Progenitor cell of endocrine pancreas (in vitro differentiated cells): ENCODE data around the gene RBM25. TPM values are rescaled to one million over a fixed set of nuclear protein-coding genes. Genes with fewer than 3 reads are reported as not detected.

Experiments used
- DNase-seq: peaks from one replicate; pipeline ENCODE4 v3.0.0; 2021; ENCODE audit warnings: low spot score; ENCODE audit not compliant: unreplicated experiment
- H3K27ac Mint-ChIP-seq: 2 replicates; pipeline ENCODE4 v1.8.0; 2021; ENCODE audit warnings: mild to moderate bottlenecking, moderate library complexity, mixed read lengths
- H3K27me3 Mint-ChIP-seq: 2 replicates; pipeline ENCODE4 v1.8.0; 2021; ENCODE audit warnings: mixed read lengths
- H3K36me3 Mint-ChIP-seq: 2 replicates; pipeline ENCODE4 v1.8.0; 2022; ENCODE audit warnings: mixed read lengths; ENCODE audit not compliant: insufficient read depth
- H3K4me1 Mint-ChIP-seq: 2 replicates; pipeline ENCODE4 v1.8.0; 2021; ENCODE audit warnings: low read depth, mixed read lengths
- H3K4me3 Mint-ChIP-seq: 2 replicates; pipeline ENCODE4 v1.8.0; 2021; ENCODE audit warnings: low read depth, mild to moderate bottlenecking, moderate library complexity, mixed read lengths
- H3K9me3 Mint-ChIP-seq: 2 replicates; pipeline ENCODE4 v1.8.0; 2021; ENCODE audit warnings: low read depth, mixed read lengths
- total RNA-seq: library from RNA; stranded (reverse); gene quantifications from 2 replicates; pipeline ENCODE4 v1.2.1, GENCODE V29; 2021
- TF ChIP-seq, protein P1 (sequence below): fragments of 200-600 bp; sonication (generic); IDR thresholded peaks from one replicate; pipeline ENCODE4 v1.5.0; 2021; ENCODE audit warnings: antibody characterized with exemption, mild to moderate bottlenecking; ENCODE audit not compliant: unreplicated experiment

RBM25 gene
- total RNA-seq, 1 donor from 2014 or later = 133 TPM

DNA sequence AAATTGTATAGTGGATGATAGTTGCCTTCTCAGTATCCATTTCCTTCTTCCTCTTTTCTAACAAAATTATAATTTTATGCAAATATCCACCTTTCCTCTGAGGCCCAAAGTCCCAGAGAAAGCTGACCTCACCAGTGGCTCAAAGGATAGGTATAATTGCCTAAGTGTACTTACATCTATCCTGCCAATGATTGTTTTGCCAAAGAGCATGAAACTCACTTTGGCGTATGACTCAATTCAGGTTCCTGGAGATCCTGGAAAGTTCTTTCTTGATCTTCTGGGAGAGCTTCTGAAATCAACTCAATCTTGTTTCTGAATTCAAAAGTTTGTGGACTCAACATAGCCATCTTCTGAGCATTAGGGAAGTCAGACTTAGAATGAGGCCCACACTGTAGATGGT is 10.5 kb upstream of the RBM25 start:
- H3K4me3 Mint-ChIP-seq = no peak overlapping the region

DNA sequence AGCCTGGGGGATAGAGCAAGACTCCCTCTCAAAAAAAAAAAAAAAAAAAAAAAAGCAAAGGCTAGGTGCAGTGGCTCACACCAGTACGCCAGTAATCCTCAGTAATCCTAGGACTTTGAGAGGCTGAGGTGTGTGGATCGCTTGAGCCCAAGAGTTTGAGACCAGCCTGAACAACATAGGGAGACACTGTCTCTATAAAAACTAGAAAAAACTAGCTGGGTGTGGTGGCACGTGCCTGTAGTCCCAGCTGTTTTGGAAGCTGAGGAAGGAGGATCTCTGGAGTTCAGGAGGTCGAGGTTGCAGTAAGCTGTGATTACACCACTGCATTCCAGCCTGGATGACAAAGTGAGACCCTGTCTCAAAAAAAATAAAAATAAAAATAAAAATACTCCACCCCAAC is 8.9 kb upstream of the RBM25 start:
- Mint-ChIP-seq H3K27me3 (no peaks in the 10 kb centered on the region), H3K4me1 (no peaks in the 10 kb centered on the region), H3K4me3 (no peak overlapping the region), H3K9me3 (no peaks in the 10 kb centered on the region), H3K27ac (no peak overlapping the region), H3K36me3 (no peaks in the 10 kb centered on the region)
- DNase-seq = no peak
- TF ChIP-seq, protein P1, sequence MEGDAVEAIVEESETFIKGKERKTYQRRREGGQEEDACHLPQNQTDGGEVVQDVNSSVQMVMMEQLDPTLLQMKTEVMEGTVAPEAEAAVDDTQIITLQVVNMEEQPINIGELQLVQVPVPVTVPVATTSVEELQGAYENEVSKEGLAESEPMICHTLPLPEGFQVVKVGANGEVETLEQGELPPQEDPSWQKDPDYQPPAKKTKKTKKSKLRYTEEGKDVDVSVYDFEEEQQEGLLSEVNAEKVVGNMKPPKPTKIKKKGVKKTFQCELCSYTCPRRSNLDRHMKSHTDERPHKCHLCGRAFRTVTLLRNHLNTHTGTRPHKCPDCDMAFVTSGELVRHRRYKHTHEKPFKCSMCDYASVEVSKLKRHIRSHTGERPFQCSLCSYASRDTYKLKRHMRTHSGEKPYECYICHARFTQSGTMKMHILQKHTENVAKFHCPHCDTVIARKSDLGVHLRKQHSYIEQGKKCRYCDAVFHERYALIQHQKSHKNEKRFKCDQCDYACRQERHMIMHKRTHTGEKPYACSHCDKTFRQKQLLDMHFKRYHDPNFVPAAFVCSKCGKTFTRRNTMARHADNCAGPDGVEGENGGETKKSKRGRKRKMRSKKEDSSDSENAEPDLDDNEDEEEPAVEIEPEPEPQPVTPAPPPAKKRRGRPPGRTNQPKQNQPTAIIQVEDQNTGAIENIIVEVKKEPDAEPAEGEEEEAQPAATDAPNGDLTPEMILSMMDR = no peak

More for the DNA sequence above, 10.5 kb upstream of the RBM25 start:
- TF ChIP-seq, protein P1 = no peak
- no peak for DNase-seq
- Mint-ChIP-seq H3K4me1 (no peaks in the 10 kb centered on the region), H3K27ac (no peak overlapping the region), H3K36me3 (no peaks in the 10 kb centered on the region), H3K27me3 (no peaks in the 10 kb centered on the region), H3K9me3 (no peaks in the 10 kb centered on the region)

DNA sequence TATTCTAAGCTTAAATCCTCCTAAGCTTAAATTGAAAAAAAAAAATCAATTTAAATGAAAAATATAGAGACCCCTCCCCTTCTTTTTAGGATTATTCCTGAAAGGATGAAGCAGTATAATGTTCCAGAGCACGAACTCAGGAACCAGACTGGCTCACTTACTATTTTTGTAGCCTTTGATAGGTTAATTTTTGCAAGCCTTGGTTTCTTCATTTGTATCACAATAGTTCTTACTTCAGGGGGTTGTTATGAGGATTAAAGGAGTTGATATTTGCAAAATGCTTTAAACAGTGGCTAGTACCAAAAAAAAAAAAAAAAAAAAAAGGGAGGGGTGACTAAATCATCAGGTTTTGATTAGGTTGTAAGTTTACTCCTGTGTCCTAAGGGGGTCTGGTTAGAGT is 3.1 kb upstream of the RBM25 start:
- Mint-ChIP-seq H3K4me1 (peaks cover 5% of the 10 kb centered on the region), H3K9me3 (no peaks in the 10 kb centered on the region), H3K4me3 (no peak overlapping the region), H3K27me3 (no peaks in the 10 kb centered on the region), H3K36me3 (no peaks in the 10 kb centered on the region), H3K27ac (no peak overlapping the region)
- DNase-seq = no peak
- TF ChIP-seq, protein P1 = no peak

DNA sequence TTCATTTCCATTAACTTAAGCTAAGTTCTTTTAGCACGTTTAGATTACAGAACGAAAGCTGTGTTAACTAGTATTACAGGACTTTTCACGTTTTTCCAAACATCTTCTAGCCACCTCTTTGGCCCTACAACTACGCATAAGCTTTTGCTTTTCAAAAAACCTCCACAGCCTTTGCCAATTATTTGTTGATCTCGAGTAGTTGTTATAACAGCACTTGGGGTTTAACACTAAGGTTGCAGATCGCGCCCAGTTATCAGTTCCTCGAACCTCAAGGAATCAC is 450 bp upstream of the RBM25 start:
- DNase-seq = no peak
- no peaks in the 10 kb centered on the region for H3K9me3 Mint-ChIP-seq
- no peak overlapping the region for H3K27ac Mint-ChIP-seq
- TF ChIP-seq, protein P1 = no peak
- H3K36me3 Mint-ChIP-seq = peaks cover 3% of the 10 kb centered on the region
- H3K4me3 Mint-ChIP-seq = no peak overlapping the region
- peaks cover 17% of the 10 kb centered on the region for H3K4me1 Mint-ChIP-seq
- no peaks in the 10 kb centered on the region for H3K27me3 Mint-ChIP-seq

DNA sequence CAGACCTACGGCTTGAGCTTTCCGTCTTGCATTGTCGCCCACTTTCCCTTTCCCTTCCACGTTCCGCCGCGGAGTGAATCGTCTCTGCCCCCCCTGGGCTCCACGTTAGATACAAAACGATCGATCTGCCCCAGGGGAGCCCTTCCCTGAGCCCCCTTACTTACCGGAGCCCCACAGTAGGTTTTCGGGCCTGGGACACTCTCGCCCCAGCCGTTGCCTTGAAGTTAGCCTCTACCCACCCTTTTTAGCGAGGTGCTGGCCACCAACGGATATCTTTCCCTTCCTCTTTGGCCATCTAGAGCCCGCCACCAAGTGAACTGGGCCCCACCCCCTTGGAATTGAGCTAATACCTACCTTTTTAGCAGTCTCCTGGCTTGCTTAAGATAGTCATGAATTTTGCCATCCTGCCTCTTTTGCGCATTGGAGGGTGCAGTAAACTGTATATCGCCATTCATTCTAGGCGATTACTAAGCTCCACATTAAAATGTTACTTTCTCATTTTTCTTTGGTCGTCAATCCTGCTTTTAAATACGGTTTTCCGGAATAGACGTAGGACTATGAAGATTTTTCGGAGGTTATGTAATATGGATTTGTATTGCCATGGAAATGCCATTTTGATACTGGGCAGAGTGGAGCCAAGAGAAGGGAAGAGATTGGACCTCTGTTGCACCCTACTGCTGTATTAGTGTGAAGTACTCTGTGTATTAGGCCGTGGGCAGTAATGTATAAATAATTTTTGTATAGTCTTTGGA is 764 bp downstream of the RBM25 start:
- Mint-ChIP-seq H3K27me3 (no peaks in the 10 kb centered on the region), H3K4me3 (no peak overlapping the region), H3K27ac (no peak overlapping the region), H3K4me1 (peaks cover 17% of the 10 kb centered on the region), H3K36me3 (peaks cover 7% of the 10 kb centered on the region), H3K9me3 (no peaks in the 10 kb centered on the region)
- TF ChIP-seq, protein P1 = no peak
- DNase-seq = no peak
